GM21786 (cell line): Measurements from ENCODE around the gene SHISAL1.

Experiments used
- ATAC-seq: cut with Tn5 transposase; IDR thresholded peaks from one replicate; pipeline ENCODE4 v1.9.1; 2021; ENCODE audit not compliant: unreplicated experiment

SHISAL1 gene

GRCh38 chr22:44213489-44214043 is 99.2 kb downstream of the SHISAL1 start:
- ATAC-seq: no peak

- no peak for ATAC-seq
Measured at GRCh38 chr22:44212936-44213335, 99.8 kb downstream of the SHISAL1 start.

DNA sequence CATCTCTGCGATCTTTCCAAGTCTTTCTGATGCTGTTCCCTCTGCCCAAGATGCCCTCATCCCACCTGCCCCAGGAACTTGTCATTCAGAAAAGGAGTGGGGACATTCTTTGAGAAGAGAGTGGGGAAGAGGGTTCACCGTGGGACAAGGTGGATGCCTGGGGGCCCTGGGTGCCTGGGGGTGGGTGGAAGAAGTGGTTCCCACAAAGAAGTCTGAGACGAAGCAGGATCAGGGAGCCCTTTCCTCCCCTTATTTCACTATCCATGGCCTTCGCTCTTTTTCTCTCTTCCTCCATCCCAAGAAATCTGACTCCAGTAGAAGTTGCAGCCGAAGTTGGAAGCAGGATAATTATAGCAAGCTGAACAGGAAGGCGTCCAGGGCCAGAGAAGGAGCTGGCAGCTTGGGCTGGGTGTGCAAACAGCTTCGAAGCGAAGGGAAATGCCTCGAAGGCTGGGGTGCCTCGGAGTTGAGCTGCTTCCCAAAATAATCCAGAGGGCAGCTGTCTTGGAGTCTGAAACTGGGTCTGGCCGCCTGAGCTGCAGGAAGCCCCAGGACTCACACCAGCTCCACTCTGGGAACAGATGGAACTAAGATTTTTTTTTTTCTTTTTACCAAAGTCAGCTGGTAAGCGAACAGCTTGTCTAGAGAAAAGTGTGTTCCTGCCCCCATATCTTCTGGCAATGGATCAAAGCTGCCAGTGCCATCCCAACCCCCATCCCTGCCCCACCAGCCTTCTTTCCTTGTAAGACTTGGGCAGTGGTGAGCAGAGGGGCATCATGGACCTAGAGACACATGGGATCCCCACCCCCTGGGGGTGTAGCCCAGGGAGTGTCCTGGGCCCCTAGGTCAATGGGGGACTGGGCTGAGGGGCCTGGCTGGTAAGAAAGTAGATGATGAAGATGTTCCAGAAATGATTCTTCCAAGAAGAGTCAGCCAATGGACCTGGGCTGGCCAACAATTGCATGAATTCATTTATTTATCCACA is 100.5 kb downstream of the SHISAL1 start:
- no peak for ATAC-seq

DNA sequence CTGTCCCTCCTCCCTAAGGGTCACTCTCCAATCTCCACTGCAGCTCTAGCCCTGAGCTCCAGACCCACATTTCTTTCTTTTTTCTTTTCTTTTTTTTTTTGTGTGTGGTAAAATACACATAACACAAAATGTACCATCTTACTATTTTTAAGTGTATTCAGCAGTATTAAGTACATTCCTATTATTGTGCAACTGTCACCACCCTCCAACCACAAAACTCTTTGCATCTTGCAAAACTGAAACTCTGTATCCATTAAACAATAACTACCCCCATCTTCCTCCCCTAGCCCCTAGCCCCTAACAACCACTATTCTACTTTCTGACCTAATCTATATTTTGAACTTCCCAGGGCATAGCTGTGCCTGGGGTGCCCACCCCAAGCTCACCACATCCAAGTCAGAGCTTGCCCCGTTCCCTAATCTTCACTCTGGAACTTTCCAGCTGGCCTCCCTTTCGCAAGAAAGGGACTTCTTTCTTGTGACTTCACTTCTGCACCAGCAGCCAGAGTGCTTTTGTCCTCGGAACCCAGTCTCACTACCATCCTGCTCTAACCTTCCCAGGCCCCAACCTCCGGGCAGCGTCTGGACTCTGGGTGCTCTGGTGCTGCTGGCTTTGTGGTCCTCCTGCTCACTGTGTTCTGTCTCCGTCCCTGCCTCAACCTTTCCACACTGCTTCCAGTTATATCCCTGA is 101.3 kb downstream of the SHISAL1 start:
- ATAC-seq: no peak

- ATAC-seq: no peak
Measured at GRCh38 chr22:44210722-44211121, 102.0 kb downstream of the SHISAL1 start.

DNA sequence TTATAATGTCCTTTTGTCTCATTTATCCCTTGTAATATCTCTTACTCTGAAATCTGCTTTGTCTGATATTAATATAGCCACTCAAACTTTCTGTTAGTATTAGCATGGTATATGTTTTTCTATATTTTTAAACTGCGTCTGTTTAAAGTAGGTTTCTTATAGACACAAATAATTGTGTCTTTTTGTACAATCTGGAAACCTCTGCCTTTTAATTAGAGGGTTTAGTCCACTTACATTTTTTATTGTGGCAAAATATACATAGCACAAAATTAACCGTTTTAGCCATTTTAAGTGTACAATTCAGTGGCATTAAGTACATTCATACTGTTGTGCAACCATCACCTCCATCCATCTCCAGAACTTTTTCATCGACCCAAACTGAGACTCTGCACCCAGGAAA is 103.4 kb downstream of the SHISAL1 start:
- ATAC-seq: no peak

DNA sequence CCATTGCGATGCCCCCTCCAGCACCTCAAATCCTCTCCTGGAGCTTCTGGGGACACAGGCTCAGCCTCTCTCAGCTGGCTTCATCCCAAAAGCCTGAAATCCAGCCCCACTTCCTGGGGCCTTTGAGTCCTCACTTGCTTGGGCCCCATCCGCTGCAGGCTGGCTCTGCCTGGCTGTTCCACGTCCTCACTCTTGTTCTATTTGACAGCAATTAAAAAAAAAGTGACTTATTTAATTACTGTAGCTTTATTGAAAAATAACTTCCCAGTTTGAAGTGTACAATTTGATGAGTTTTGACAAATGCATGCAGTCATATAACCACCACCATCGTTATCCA is 104.8 kb downstream of the SHISAL1 start:
- ATAC-seq: no peak

DNA sequence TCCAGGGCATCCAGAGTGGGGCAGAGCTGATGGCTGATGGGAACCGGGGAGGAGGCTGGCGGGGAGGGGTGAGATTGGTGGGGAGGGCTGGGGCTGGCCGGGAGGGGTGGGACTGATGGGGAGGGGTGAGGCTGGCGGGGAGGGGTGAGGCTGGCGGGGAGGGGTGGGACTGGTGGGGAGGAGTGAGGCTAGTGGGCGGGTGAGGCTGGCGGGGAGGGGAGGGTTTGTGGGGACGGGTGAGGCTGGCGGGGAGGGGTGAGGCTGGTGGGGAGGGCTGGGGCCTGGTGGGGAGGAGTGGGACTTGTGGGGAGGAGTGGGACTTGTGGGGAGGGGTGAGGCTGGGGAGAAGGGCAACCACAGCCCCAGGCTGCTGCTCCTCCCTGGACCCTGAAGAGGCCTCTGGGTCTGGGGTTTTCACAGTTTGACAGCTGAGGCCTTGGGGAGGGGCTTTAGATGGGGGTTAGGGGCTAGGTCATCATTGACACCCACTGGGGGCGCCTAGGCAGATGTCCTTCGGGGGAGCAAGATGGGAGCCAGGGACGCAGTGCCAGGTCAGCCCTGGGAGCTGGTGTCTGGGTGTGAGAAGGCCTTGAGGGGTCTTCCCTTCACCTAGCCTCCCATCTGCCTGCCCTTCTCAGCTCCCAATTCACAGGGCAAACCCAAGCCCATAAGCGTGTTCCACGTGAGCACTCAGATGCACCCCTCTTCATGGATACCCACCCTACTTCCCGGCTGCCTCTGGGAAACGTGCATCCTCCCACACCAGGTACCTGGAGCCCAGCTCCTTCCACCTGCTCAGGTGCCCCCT is 105.4 kb downstream of the SHISAL1 start:
- no peak for ATAC-seq

- ATAC-seq: no peak
Measured at GRCh38 chr22:44206696-44207095, 106.1 kb downstream of the SHISAL1 start.

- ATAC-seq: no peak
Measured at GRCh38 chr22:44206330-44206645, 106.5 kb downstream of the SHISAL1 start.

DNA sequence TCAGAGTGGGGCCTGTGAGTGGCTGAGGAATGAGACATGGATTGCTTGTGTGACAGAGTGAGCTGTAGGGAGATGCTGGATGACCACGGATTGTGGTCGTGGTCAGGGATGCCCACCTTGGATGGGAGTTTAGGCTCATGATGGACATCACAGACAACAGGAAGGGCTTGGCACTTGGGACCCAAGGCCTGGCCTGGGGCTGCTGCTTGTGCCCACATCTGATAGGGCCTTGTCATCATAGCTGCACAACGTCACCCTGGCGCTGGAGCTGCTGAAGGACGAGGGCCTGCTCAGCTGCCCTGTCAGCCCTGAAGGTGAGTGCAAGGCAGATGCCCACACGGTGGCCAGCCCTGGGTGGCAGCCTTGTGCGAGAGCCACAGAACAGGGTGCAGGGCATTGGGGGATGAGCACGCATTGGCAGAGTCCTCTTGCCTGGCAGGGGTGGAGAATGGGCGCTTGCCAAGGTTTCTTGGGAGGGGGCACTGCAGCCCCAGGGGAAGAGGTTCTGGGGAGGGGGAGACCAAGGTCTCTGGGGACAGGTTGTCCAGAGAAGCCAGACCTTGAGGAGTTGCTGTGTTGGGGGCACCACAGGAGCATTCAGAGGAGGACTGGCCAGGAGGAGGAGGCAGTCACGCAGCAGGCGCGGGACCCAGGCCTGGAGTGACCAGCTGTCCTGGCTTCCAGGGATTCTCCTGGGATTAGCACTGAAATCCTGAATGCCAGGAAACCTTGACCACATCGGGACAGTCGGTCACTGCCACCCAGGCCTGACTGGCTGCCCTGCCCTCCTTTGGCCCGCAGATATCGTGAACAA is 107.0 kb downstream of the SHISAL1 start:
- no peak for ATAC-seq

DNA sequence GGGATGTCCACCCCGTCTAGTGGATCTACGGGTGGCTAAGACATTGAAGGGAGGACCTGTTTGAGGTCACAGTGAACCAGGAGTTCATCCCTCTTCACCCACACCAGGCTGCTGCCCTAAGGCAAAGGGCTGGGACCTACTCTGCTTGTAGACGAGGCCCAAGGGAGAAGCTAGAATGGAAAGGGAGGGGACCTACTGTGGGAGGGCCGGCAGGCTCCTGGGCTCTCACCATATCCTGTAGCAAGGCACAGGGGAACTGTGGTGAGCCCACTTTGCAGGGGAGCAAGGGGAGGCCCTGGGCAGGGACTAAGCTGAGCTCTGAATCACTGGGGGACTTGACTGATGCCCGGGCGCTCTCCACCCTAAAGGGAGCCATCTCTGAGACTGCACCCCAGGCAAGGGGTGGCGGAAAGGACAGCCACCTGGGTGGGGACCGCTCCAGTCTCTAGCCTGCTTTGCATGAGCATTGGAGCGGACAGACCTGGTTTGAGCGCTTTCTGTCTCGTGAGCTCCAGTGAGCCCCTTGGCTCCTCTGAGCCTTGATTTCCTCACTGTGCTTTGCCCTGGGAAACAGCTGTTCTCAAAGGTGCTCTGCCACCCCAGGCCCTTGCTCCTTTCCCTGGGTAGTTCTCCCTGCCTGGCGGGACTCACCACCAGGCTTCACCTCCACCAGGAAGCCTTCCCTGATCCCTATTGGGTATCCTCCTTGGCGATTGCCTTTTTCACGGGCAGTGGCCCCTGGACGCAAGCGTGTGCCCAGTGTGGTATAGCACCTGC is 107.8 kb downstream of the SHISAL1 start:
- ATAC-seq: no peak

GRCh38 chr22:44203203-44203602 is 109.5 kb downstream of the SHISAL1 start:
- no peak for ATAC-seq

DNA sequence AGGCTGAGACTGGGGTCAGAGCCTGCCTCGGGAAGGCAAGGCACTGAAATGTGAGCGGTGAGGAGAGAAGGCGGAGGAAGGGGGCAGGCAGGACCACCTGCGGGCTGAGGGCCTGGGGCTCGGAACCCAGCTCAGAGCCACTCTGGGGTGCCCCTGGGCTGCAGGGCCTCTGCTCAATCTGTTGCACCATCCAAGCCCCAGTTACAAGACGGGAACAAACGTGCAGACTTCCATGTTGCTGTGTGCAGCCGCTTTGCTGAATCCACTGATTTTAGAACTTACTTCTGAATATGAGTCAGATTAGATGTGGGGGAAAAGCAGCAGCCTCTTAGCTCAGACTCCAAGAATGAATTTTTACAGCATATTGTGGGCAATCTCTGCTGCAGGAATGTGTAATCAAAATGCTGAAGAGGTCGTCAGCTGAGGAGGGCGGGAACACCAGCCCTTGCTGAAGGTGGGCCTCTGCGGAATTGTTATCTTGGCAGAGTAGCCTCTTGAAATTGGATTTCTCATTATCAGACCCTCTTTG is 110.4 kb downstream of the SHISAL1 start:
- no peak for ATAC-seq

DNA sequence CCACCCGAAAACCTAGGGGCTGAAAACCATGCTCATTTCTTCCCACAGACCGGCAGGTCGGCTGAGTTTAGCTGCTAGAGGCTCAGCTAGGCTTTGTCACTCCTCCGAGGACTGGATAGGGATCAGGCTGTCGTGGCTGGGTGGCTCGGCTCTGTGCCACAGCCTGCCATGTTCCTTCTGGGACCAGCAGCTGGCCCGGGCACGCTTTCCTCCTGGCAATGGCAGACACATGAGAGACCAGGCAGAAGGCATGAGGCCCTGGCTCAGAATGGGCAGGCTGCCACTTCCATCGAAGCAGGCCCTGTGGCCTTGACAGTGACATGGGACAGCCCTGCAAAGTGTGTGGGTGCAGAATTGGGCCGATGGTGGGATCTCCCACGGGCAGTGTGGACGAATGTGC is 111.1 kb downstream of the SHISAL1 start:
- ATAC-seq: no peak

DNA sequence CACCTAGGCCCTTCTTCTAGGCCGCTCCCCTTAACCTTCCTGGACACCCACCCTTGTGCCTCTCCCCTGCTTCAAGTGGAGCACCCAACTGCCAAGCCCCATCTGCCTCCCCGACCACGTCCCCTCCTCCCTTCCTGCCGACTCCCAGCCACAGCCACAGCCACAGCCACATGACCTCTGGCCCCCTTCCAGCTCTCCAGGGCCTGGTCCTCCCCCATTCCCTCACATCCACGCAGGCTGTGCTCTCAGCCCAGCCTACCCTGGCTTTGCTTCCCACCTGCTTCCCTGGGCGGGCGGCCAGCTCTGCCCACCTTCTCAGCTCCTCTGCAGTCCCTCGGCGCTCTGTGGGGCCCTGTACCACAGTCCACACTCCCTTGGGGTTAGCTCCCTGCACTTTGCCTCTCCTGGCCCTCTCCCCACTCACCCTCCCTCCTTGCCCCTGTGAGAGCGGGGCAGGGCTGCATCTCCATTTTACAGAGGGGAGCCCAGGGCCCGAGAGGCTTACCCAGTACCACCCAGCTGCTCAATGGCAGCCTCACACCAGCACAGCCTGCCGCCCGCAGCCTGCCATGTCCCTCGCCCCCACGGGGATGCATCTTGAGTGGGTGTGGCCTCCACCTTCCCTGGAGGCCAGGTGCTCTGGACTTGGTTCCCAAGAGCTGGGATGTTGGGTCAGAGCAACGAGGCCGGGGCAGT is 111.7 kb downstream of the SHISAL1 start:
- ATAC-seq: no peak

- no peak for ATAC-seq
Measured at GRCh38 chr22:44200451-44200850, 112.3 kb downstream of the SHISAL1 start.

GRCh38 chr22:44199866-44200265 is 112.9 kb downstream of the SHISAL1 start:
- ATAC-seq: no peak

DNA sequence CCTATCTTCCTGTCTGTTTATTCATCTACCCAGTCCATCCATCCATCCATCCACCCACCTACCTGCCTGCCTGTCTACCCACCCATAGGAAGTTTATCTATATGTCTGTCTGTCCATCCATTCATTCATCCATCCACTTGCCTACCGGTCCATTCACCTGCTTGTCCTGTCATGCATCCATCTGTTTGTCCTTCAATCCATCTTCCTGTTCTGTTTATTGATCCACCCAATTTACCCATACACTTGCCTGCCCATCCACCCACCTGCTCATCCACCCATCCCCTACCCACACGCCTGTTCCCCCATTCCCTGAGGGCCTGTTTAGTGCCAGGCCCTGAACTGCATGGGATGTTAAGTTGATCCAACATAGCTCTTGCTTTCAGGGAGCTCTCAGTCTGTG is 113.6 kb downstream of the SHISAL1 start:
- ATAC-seq: no peak
